PC-9 (cell line): ENCODE results near the gene BACH2. TPM values are rescaled to one million over a fixed set of nuclear protein-coding genes. Genes with fewer than 3 reads are reported as not detected.

ENCODE experiments used
- BruUV-seq: library from RNA; stranded (reverse); fragments of 400-500 nt; replicated peaks from 2 replicates; lab custom pipeline; 2021; lab: Mats Ljungman, UMichigan
- CTCF ChIA-PET: fragments of 300-600 bp; sonication (Branson Sonifier 250); formaldehyde crosslinking; loops from one replicate; lab custom pipeline; 2022; ENCODE audit warnings: antibody characterized with exemption; lab: Charles Lee
- POLR2A ChIA-PET: fragments of 300-600 bp; sonication (Branson Sonifier 250); formaldehyde crosslinking; loops from one replicate; lab custom pipeline; 2022; ENCODE audit warnings: antibody characterized with exemption; ENCODE audit not compliant: unreplicated experiment; lab: Charles Lee
- DNase-seq, 2 experiments: peaks; one replicate each; pipeline versions ENCODE4 v3.0.0 to v3.0.0-alpha.2; 2015 to 2022; ENCODE audit warnings: mixed read lengths in 1 of 2
- H2AFZ ChIP-seq: fragments of 200-600 bp; sonication (generic); 2 replicates; pipeline ENCODE4 v1.8.1; 2017; ENCODE audit warnings: antibody characterized with exemption
- H3F3A ChIP-seq: fragments of 200-600 bp; sonication (generic); 2 replicates; pipeline ENCODE4 v1.8.1; 2017; ENCODE audit warnings: antibody characterized with exemption, mild to moderate bottlenecking, low read depth; ENCODE audit not compliant: insufficient read depth
- H3K27ac ChIP-seq: fragments of 200-600 bp; sonication (generic); 2 replicates; pipeline ENCODE4 v1.6.1; 2016; ENCODE audit warnings: mixed run types
- H3K27me3 ChIP-seq: fragments of 200-600 bp; sonication (generic); 2 replicates; pipeline ENCODE4 v1.6.1; 2016; ENCODE audit warnings: low read depth, mixed run types; ENCODE audit not compliant: insufficient read depth
- H3K36me3 ChIP-seq: fragments of 200-600 bp; sonication (generic); 2 replicates; pipeline ENCODE4 v1.6.1; 2016; ENCODE audit warnings: low read depth, mixed run types
- H3K4me1 ChIP-seq: fragments of 200-600 bp; sonication (generic); replicated peaks from 2 replicates; pipeline ENCODE4 v1.6.1; 2016; ENCODE audit warnings: mixed run types; ENCODE audit not compliant: insufficient read depth
- H3K4me2 ChIP-seq: fragments of 200-600 bp; sonication (generic); 2 replicates; pipeline ENCODE4 v1.6.1; 2017; ENCODE audit warnings: mixed run types
- H3K4me3 ChIP-seq: fragments of 200-600 bp; sonication (generic); 2 replicates; pipeline ENCODE4 v1.6.1; 2016; ENCODE audit warnings: mixed run types
- H3K79me2 ChIP-seq: fragments of 200-600 bp; sonication (generic); 2 replicates; pipeline ENCODE4 v1.6.1; 2017; ENCODE audit warnings: low read depth, mixed run types
- H3K9me2 ChIP-seq: fragments of 200-600 bp; sonication (generic); 2 replicates; pipeline ENCODE4 v1.8.1; 2017; ENCODE audit warnings: mild to moderate bottlenecking; ENCODE audit not compliant: insufficient read depth
- H3K9me3 ChIP-seq: fragments of 200-600 bp; sonication (generic); 2 replicates; pipeline ENCODE4 v1.8.1; 2016; ENCODE audit warnings: low read depth; ENCODE audit not compliant: insufficient read depth
- H4K20me1 ChIP-seq: fragments of 200-600 bp; sonication (generic); 2 replicates; pipeline ENCODE4 v1.8.1; 2017; ENCODE audit not compliant: insufficient read depth
- CTCF ChIP-seq: fragments of 200-600 bp; sonication (generic); conservative IDR thresholded peaks from 2 replicates; pipeline ENCODE4 v1.6.1; 2017; ENCODE audit warnings: mixed run types, antibody characterized with exemption, mild to moderate bottlenecking, moderate library complexity
- EZH2 ChIP-seq: fragments of 200-600 bp; sonication (generic); IDR thresholded peaks from 2 replicates; pipeline ENCODE4 v1.8.0; 2017; ENCODE audit warnings: antibody characterized with exemption, low read depth
- intact Hi-C: fragments of 100-400 bp; cut with micrococcal nuclease; formaldehyde crosslinking; loops from one replicate; pipeline ENCODE4 v1.10.0; 2022; ENCODE audit not compliant: unreplicated experiment
- total RNA-seq: library from RNA; stranded (reverse); gene quantifications from 2 replicates; pipeline ENCODE4 v1.2.3, GENCODE V29; 2021

BACH2 gene
- total RNA-seq, 1 experiment from 2014 or later, result 2.3 TPM

GRCh38 chr6:90251295-90251992, 45.2 kb downstream of the BACH2 start:
- Histone ChIP-seq H3K27ac (no peak overlapping the region), H2AFZ (no peak overlapping the region), H3K9me2 (no peaks in the 10 kb centered on the region), H3F3A (no peaks in the 10 kb centered on the region), H4K20me1 (no peaks in the 10 kb centered on the region), H3K4me2 (no peak overlapping the region), H3K4me1 (no peaks in the 10 kb centered on the region), H3K9me3 (no peaks in the 10 kb centered on the region), H3K4me3 (no peak overlapping the region), H3K79me2 (no peaks in the 10 kb centered on the region), H3K27me3 (no peaks in the 10 kb centered on the region), H3K36me3 (no peaks in the 10 kb centered on the region)
- no peak for DNase-seq
- no TSS peak for BruUV-seq
- ChIA-PET CTCF (no interaction called here), POLR2A (no interaction called here)
- intact Hi-C loops, result no loop called here
- no peak for TF ChIP-seq EZH2
- no peak for TF ChIP-seq CTCF

GRCh38 chr6:90250405-90250804, 46.2 kb downstream of the BACH2 start:
- no peak for TF ChIP-seq CTCF
- TF ChIP-seq EZH2, result no peak
- ChIA-PET POLR2A (no interaction called here), CTCF (no interaction called here)
- no peaks in the 10 kb centered on the region for H3K79me2 ChIP-seq
- H3K4me2 ChIP-seq, result no peak overlapping the region
- H2AFZ ChIP-seq, result no peak overlapping the region
- no peaks in the 10 kb centered on the region for H3K36me3 ChIP-seq
- H3K27me3 ChIP-seq, result no peaks in the 10 kb centered on the region
- no peaks in the 10 kb centered on the region for H3K9me2 ChIP-seq
- H3K9me3 ChIP-seq, result no peaks in the 10 kb centered on the region
- no peaks in the 10 kb centered on the region for H3K4me1 ChIP-seq
- H3K4me3 ChIP-seq, result no peak overlapping the region
- intact Hi-C loops, result no loop called here
- H3F3A ChIP-seq, result no peaks in the 10 kb centered on the region
- BruUV-seq, result no TSS peak
- no peak overlapping the region for H3K27ac ChIP-seq
- DNase-seq, result no peak
- H4K20me1 ChIP-seq, result no peaks in the 10 kb centered on the region

GRCh38 chr6:90249458-90249857, 47.2 kb downstream of the BACH2 start:
- Histone ChIP-seq H3K4me2 (no peak overlapping the region), H3K9me2 (no peaks in the 10 kb centered on the region), H3K9me3 (no peaks in the 10 kb centered on the region), H3K4me3 (no peak overlapping the region), H3K79me2 (no peaks in the 10 kb centered on the region), H3F3A (no peaks in the 10 kb centered on the region), H3K27ac (no peak overlapping the region), H4K20me1 (no peaks in the 10 kb centered on the region), H3K4me1 (no peaks in the 10 kb centered on the region), H3K36me3 (no peaks in the 10 kb centered on the region), H3K27me3 (no peaks in the 10 kb centered on the region), H2AFZ (no peak overlapping the region)
- ChIA-PET CTCF (no interaction called here), POLR2A (no interaction called here)
- intact Hi-C loops, result no loop called here
- no peak for TF ChIP-seq EZH2
- TF ChIP-seq CTCF, result no peak
- BruUV-seq, result no TSS peak
- DNase-seq, result no peak
